Effector CD8-positive, alpha-beta T cell (primary cell): Measurements from ENCODE around the gene ZMIZ1.

ENCODE experiments used
- DNase-seq: peaks from one replicate; lab custom pipeline; 2025; lab: John Stamatoyannopoulos, UW

ZMIZ1 gene

DNA sequence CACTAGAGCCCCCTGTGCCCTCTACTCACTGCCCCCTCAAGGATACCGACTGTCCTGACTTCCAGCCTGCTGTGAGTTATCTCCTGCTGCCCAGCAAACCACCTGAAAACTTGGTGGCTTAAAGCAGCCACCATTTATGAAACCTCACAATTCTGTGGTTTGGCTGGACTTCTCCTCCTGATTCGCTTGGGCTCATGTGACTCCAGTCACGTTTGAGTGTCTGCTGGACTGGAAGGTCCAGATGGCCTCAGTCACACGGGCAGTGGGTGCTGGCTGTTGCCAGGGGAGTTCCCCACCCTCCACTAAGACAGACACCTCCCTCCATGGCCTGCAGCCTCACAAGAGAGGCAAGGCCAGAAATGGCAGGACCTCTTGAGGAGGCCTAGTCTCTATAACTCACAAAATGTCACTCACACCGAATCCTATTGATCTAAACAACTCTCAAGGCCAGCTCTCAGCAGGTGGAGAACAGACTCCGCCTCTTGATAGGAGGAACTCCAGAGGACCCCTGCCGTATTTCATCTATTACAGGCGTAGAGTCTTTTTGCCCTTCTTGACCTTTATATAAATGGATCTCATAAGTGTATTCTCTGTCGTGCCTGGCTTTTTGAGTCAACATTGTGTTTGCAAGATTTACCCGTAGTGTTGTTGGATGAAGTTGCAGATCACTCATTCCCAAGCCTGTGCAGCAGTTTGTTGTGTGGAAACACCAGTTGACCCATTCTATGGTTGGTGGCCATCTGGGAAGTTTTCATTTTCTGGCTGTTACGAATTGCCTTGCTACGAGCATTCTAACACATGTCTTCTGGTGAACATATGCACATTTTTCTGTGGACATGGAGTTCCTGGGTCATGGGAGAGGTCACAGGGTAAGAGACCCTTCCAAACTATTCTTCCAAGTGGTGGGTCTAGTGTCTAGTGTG, 48.3 kb downstream of the ZMIZ1 start:
- DNase-seq: no peak

DNA sequence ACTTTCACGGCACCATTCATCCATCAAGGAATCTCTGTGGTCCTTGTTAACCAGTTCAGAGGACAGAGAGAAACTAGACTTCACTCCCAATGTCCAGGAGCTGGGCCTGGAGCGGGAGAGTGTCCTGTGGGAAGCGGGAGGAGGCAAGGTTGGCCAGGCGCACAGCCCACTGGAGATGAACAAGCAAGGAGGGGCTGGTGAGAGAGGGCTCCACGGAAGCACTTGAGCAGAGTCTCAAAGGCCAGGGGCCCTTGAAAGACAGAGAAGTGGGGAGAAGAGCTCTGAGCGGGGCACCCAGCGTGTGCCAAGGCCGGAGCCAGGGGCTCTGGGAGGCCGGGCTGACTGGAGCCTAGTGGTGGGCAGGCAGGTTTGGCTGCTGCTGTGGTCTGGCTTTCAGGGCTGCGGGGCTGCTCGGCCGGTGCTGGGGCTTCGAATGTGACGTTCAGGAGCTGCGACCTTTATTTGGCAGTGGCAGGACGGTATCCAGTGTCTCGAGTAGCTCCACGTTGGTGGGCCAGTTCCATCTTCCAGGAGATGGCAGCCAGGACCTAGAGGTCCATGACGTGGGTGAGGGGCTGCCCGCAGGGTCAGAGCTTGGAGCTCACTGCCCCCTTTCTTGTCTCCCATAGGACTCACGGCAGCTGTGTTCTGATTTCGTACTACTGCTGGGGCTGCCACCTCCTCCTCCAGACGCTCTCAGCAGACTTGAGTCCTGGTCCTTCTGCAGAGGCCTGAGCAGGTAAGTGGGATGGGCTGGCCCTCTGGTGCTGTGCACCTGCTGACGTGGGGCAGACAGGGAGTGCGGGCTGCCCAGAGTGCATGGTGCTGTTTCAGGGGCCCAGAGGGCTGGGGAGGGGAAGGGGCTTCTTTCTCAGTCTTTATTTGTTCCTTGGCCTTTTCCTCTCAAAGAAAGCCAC, 49.8 kb downstream of the ZMIZ1 start:
- DNase-seq: no peak

DNA sequence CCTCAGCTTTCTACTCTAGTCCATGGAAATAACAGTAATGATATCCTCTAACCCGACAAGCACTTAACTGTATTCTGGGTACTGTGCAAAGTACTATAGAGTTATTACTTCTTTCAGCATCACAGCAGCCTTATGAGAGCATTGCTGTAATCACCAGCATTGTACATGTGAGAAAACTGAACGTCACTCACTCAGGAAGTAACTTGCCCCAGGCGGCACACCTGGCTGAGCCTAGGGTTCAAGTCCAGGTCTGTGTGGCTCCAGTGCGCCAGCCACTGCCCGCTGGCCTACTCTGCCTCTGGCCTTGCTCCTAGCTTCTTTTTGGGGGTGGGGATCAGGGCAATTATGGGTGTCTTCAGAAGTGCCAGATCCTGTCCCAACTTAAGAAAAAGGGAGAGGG, 50.5 kb downstream of the ZMIZ1 start:
- DNase-seq: no peak

DNA sequence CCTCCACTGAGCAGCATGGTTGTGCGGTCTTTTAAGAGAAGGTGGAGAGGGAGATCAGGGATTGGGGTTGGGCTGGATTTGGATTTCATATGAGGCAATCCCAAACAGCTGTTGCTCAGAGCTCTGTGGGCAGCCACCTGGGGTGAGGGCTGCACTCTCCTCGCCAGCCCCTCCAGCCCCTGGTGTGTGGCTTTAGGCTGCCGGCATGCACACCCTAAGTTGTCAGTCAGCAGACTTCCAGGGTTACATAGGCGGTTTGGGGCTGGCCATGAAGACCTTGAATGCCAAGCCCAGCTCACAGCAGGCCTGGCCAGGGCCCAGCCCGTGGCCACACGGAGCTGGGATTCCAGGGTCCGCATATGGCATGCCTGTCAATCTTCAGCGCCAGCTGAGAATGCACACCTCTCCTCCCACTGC, 54.8 kb downstream of the ZMIZ1 start:
- no peak for DNase-seq

DNA sequence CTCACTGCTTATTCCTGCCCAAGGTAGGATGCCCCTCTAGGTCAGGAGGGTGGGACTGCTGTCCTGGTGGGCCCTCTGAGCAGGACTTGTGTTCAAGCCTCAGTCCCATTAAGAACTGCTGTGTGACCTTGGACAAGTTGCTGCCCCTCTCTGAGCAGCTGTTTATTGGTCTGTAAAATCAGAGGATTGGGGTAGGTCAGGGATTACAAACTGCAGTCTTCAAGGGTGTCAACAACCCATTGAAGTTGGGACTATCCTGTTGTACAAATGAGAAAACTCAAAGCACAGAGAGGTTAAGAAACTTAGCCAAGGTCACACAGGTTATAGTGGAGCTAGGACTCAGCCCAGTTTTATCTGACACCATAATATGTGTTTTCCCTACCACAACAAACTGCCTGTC, 55.3 kb downstream of the ZMIZ1 start:
- DNase-seq: no peak

DNA sequence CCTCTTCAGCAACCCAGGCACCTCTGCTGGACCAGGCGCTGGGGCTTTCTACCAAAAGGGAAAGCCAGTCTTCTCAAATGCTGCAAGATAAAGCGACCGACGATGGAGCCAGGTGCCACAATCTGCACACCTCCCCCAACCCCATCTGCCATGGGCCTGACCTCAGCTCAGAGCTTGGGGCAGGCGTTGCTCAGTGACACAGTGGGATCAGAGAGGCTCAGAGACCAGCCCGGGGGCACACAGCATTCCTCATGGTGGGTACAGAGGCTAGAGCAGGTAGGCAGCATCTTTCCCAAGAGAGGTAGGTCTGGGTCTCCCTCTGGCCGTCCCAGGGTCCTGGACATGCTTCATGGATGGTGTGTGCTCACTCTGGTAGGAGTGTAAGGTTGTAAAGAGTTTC, 56.3 kb downstream of the ZMIZ1 start:
- no peak for DNase-seq

DNA sequence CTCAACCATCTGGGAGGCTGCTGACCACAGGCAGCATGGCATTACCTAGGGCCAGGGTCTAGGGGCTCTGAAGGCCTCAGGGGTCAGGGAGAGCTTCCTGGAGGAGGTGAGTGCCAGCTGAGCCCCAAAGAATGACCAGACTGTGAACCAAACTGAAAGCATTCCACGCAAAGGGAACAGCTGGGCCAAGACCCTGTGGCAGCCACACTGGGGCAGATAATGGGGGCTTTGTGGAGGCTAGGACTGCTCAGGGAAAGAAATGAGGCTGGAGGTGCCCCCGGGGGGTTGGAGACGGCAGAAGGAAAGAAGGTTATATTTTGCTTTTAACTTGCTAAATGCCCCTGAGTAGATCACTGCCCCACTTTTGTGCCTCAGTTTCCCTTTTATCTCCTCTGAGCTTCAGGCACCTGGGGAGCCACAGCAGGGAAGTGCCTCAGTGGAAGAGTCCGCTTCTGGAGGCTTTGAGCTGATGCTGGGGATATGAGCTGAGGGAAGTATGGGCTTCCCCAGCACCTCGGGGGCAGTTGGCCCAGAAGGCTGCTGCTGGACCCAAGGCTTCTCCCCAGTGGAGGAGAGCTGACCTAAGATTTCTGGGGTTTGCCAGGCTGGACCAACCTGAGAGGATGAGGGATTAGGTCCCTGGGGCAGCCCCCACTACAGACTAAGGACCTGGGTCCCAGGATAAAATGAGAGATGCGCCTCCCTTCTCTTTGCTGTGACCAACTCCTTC, 57.8 kb downstream of the ZMIZ1 start:
- no peak for DNase-seq

DNA sequence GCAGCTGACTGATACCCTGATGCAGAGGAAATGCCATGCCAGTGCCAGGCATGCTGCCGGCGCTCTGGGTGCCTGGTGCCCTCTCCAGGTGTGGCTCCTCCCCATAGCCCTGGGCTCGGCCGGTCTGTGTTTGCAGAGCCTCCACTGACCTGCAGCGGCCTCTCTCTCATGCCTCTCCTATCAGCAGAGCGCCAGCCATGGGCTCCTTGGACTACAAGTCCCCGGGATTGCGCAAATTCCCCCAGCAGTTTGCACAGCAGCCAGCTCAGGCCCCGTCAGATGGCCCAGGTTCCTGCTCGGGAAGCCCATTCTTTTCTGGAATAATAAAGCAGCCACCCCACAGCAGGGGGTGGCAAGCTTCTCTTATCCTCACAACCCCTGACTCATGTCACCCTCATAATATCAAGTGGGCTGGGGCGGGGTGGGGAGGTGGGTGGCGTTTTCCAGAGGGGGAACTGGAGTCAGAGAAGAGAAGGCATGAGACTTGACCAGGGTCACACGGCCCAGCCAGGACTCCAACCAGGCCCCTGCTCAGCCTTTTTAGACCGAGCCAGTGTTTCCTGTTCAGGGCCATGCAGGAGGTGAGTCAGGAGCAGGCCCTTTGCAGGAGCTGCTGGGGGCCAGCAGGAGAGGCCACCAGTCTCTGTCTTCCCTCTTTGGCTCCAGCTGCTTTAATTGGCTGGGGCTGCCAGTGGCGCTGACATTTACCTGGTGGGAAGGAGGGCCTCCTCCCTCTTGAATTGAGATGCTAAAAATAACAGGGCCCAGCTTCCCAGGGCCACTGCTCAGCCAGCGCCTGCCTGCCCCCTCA, 58.6 kb downstream of the ZMIZ1 start:
- DNase-seq: no peak

DNA sequence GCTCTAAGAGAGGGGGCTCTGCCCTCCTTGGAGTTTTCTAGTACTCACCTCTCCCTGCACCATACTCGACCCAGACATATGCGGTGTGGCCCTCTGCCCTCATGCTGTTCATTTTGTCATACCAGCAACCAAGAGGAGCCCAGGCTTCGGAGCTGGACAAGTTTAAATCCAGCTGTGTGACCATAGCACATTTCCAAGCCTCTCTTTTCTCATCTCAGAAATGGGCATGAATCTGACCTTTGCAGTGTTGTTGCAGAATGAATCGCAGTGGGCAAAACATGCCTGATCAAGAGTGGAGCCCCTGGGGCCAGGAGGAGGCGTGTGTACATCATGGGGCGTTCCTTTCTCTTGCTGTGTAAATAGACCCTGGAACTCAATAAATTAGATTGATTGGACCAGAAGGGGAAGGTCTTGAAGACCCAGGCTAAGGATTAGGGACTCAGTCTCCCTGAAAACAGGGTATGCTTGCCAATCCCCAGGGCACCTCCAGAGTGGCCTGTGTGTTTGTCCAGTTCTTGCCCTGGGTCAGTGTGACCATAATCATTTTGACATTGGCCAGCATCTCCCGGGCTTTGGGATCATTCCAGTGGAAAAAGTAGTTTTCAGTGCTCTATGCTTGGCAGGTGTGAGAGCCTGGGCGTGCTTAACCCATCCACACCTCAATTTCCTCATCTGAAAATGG, 59.6 kb downstream of the ZMIZ1 start:
- no peak for DNase-seq

DNA sequence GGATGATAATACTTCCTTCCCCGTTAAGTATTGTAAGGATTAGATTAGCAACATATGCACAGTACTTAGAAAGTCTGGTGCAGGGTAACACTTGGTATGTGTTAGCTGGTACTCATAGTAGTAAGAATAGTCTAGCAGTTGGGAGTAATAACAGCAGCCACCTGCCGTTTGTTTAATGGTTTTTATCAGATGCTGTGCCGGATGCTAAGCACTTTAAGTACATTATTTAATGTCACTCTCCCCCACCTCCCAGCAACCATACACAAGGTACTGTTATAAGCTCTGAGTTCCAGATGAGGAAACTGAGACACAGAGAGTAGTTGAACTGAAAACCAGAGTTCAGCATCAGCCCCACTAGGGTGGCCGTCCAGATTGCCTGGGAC, 60.1 kb downstream of the ZMIZ1 start:
- no peak for DNase-seq

DNA sequence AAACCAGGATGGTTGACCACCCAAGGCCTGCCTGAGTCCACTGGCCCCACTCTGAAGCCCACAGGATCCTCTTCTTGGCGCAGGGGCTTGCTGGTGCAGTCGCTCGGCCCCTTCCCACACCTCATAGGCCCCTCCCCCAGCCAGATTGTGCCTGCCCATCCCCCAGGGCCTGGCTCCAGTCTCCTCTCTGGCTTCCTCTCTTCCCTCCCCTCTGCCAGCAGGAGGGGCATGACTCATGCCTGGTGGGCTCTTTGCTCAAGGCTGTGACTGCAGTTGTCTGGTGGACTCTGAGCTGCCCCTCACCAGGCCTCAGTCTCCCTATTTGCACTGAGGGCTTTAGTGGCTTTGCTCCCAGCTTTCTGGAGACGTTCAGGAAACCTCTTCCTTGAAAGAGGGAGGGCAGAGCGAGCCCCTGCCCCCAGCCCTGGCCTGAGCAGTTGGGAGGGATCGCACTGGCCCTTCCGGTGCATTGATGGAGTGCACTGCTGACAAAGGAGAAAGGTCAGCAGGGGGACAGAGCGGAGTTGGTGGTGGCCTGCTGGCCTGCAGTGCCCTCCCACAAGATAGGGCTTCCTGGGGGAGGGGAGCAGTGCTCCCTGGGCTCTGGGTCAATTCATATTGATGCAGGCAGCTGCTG, 60.7 kb downstream of the ZMIZ1 start:
- no peak for DNase-seq

DNA sequence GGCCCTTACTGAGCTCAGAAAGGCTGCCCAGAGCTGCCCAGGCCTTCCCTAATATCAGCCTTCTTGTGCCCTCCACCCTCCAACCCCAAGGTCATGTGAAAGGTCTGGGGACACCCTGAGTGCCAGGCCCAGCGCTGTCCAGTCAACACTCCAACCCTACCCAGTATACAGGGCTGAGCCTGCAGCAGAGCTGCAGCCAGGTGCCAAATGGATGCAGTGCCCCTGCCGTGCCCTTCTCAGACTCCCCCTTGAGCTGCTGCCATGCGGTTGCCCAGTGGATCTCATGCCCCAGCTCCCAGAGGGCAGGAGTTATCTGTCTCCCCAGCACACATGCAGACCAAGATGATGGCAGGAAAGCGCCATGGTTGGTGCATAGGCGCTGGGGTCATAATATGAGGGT, 61.5 kb downstream of the ZMIZ1 start:
- DNase-seq: no peak

DNA sequence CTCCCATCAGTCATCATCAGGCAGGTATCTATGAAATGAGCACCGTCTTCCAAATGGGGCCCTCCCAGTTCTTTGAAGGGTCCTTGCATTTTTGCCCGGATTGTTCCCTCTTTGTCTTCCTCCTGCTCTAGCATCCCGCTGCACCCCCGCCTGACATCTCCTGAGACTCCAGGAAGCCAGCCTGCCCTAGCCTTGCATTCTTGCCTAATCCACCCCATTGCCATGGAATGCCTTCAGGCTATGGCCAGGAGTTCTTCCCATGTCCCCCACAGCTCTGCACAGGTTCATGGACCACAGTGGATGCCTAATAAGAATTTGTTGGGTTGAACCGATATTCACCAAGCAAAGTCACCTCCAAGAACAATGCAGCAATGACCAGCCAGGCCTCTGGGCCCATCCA, 62.1 kb downstream of the ZMIZ1 start:
- DNase-seq: no peak

DNA sequence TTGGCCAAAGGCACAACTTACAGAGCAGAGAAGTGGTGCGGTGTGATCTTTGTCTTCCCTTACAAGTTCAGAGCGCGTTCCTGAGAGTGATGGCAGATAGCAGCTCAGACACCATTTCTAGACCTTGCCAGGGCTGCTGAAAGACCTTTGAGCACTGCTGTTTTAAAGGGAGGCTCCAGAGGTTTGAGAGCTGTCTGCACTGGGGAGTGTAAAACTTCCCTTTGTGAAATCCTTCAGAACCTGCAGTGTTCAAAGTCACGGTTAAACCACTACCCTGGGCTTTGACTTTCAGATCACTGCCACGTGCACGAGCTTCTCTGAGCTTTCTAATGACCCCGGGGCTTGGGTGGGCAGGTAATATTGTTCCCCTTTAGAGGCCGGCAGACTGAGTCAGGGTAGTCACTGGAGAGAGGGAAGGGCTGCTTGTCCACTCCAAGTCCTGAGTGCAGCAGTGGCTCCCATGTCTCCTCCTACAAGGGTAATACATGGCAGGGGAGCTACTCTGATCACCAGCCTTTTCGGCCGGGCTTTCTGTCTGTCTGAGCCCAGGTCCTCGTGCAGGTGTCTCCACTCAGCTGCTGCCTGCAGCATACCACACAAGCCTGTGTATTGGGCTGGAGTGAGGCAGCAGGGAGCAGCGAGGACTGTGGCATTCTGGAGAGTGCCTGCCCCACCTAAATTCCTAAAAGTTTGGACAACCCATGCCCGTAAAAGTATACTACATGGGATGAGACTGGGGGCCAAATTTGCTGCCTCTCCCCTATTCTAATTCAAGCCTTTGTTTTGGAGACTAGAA, 63.3 kb downstream of the ZMIZ1 start:
- no peak for DNase-seq

DNA sequence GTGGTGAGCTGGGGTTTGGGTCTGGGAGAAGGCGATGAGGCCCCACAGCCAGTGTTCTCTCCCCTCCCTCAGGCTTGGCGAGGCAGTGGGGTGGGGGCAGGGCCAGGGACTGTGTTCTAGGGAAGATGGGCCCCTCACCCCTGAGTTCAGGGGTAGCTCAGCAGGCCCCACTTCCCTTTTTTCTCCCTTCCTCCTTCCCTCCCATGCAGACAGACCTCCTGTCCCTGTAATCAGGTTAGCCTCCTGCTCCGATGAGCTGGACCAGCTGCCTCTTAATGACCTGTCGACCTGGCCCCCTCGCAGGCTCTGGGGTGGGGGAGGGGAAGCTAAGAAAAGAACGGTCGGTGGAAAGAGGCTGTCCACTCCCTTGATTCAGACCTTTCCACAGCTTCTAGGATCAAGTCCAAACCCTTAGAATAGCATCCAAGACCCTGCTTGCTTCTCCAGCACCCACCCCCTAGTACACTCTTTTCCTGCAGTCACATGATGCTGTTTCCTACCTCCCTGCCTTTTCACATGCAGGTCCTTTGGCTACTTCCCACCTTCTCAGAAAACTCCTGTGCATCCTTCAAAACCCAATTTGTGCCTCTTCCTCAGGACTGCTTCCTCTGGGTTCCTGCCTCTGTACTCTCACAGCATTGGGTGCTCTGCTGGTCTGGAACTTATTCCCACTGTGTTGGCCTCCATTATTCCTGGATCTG, 64.1 kb downstream of the ZMIZ1 start:
- DNase-seq: no peak

DNA sequence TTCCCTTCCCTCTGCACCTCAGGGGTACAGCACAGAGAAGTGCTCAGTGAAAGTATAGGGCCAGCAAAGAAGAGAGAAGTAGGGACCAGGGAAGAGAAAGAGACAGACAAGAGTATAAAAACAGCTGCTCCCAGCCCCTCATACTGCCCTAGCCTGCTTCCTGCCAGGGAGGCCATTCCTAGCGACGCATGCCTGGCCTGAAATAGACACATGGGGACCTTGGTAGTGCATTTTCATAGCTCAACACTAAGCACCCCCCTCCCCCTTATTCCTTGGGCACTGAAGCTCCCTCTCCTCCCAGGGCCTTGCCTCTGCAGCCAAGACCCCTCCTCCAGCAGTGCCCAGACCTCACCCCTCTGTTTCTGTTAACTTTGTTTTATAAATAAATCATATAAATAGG, 64.7 kb downstream of the ZMIZ1 start:
- no peak for DNase-seq

DNA sequence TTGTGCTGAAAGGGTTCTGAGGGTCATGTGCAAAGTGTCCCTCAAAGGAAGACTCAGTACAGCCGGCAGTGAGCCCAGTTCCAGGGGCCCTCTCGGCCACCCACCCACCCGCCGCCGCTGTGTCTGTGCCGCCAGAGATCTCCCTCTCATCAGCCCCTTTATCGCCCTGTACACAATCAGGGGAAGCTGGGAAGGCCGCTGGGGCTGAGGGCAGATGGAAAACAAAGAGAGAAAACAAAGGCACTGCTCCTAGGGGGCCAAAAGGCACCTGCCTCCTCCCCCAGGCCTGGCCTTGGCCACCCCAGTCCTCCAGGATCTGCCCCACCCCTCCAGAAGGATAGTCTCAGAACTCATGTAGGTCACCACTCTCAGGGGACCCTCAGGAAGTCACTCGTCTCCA, 67.0 kb downstream of the ZMIZ1 start:
- DNase-seq: no peak

DNA sequence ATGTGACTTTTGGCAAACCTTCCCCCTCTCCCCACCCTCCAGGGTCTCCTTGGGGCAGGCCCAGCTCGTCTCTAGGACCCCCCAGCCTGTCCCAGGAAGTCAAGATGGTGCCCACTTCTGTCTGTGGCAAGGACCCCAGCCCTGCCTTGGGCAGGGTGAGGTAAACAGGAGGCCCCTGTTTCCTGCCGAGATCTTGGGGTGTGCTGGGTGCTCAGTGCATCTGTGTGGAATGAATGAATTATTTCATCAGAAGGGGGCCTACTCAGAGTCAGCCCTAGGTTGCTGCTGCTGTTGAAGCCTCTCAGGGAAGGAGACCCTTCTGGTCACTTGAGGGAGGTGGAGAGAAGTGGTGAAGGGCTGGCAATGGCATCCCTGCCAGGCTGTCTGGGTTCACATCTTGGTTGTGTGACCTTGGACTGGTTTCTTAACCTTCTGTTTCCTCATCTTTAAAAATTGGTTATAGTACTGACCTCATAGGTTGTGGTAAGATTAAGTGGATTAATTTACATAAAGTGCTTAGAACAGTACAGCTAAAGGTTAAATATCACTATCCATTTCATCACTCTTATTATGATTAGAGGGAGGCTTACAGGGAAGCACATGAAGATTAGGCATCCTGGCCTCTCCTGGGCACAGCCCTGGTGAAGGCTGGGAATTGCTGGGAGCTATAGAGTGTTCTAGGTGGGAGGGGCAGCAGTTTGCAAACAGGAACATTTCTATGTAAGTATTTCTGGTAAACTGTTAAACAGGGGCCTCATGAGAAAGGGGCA, 67.7 kb downstream of the ZMIZ1 start:
- DNase-seq: no peak
